ENCODE data around the gene CNNM2.

- no peak for TF ChIP-seq CTCF (conservative IDR thresholded peaks at IDR 0.05)
- TF ChIP-seq ZFX (IDR thresholded peaks at IDR 0.05): no peak
These were observed 17.4 kb downstream of the CNNM2 start for GRCh38 chr10:102935505-102935904.
